B cell (primary cell): ENCODE data around the gene HLA-DMA. TPM values are rescaled to one million over a fixed set of nuclear protein-coding genes. Genes with fewer than 3 reads are reported as not detected.

Experiments used
- ATAC-seq: fragments of 200-7000 bp; cut with Tn5 transposase; one replicate; pipeline ENCODE4 v1.10.0; 2021; ENCODE audit warnings: low read depth, mild to moderate bottlenecking, moderate number of reproducible peaks, moderate library complexity
- CTCF ChIA-PET: fragments of 350-600 bp; sonication (Branson Sonifier 250); formaldehyde crosslinking; loops from one replicate; lab custom pipeline; 2021; ENCODE audit warnings: antibody characterized with exemption, inconsistent platforms; lab: Charles Lee
- POLR2A ChIA-PET: fragments of 350-600 bp; sonication (Branson Sonifier 250); formaldehyde crosslinking; loops from one replicate; lab custom pipeline; 2021; ENCODE audit warnings: antibody characterized with exemption; lab: Charles Lee
- DNase-seq: peaks from one replicate; pipeline ENCODE4 v3.0.0; 2013
- H2AFZ ChIP-seq: 2 replicates; pipeline ENCODE4 v1.6.1; 2012; ENCODE audit warnings: mild to moderate bottlenecking, low read depth, low read length; ENCODE audit not compliant: insufficient read depth, poor library complexity, severe bottlenecking
- H3K27ac ChIP-seq, 2 donors: 1 replicate in 1 of 2; 2 replicates in 1 of 2; pipeline ENCODE4 v1.5.1; 2012 to 2013; ENCODE audit warnings: low read length in 2 of 2, mild to moderate bottlenecking in 2 of 2, moderate library complexity in 1 of 2
- H3K27me3 ChIP-seq, 4 experiments: fragments of 200-600 bp in 1 of 4; sonication (generic) in 1 of 4; replicated peaks in 1 of 4; 1 replicate in 2 of 4; 2 replicates in 2 of 4; pipeline versions ENCODE4 v1.6.1 to v1.7.0; 2013 to 2016; ENCODE audit warnings: low read length in 3 of 4, mild to moderate bottlenecking in 2 of 4, mixed read lengths in 1 of 4, moderate library complexity in 1 of 4; ENCODE audit not compliant: insufficient read depth in 4 of 4, control insufficient read depth in 3 of 4; ENCODE audit errors: control extremely low read depth in 1 of 4
- H3K36me3 ChIP-seq, 2 experiments: replicated peaks in 1 of 2; 1 replicate in 1 of 2; 2 replicates in 1 of 2; pipeline versions ENCODE4 v1.6.1 to v1.7.1; 2013; ENCODE audit warnings: low read length in 1 of 2; ENCODE audit not compliant: insufficient read depth in 2 of 2, control insufficient read depth in 1 of 2; ENCODE audit errors: control extremely low read depth in 1 of 2, extremely low read depth in 1 of 2
- H3K4me1 ChIP-seq, 2 donors: fragments of 200-600 bp in 1 of 2; sonication (generic) in 1 of 2; 1 replicate in 1 of 2; 2 replicates in 1 of 2; pipeline versions ENCODE4 v1.5.1 to v1.6.1; 2013 to 2017; ENCODE audit warnings: low read length in 2 of 2; ENCODE audit not compliant: control insufficient read depth in 2 of 2, insufficient read depth in 2 of 2
- H3K4me2 ChIP-seq: replicated peaks from 2 replicates; pipeline ENCODE3; 2012; ENCODE audit warnings: mild to moderate bottlenecking, low read depth, low read length; ENCODE audit not compliant: poor library complexity, severe bottlenecking
- H3K4me3 ChIP-seq, 5 experiments: fragments of 200-600 bp in 1 of 5; sonication (generic) in 1 of 5; 1 replicate in 3 of 5; 2 replicates in 2 of 5; pipeline versions ENCODE4 v1.5.1 to v1.7.0; 2011 to 2016; ENCODE audit warnings: low read length in 4 of 5, mild to moderate bottlenecking in 4 of 5, low read depth in 2 of 5, control low read depth in 1 of 5, moderate library complexity in 1 of 5; ENCODE audit not compliant: insufficient read depth in 1 of 5; ENCODE audit errors: control extremely low read depth in 1 of 5, extremely low read depth in 1 of 5
- H3K79me2 ChIP-seq: fragments of 200-600 bp; sonication (generic); one replicate; pipeline ENCODE4 v1.6.0; 2016; ENCODE audit warnings: low read length; ENCODE audit not compliant: control insufficient read depth, insufficient read depth
- H3K9ac ChIP-seq: fragments of 200-600 bp; sonication (generic); 2 replicates; pipeline ENCODE4 v1.6.1; 2017; ENCODE audit warnings: mild to moderate bottlenecking, low read length, moderate library complexity
- H3K9me3 ChIP-seq, 3 donors: one replicate each; pipeline versions ENCODE4 v1.6.1 to v1.7.1; 2013; ENCODE audit warnings: low read length in 2 of 3; ENCODE audit not compliant: control insufficient read depth in 2 of 3, insufficient read depth in 1 of 3; ENCODE audit errors: control extremely low read depth in 1 of 3
- H4K20me1 ChIP-seq: 2 replicates; pipeline ENCODE4 v1.6.0; 2012; ENCODE audit warnings: mild to moderate bottlenecking, low read length; ENCODE audit not compliant: insufficient read depth, control insufficient read depth, poor library complexity, severe bottlenecking
- H3K27ac Mint-ChIP-seq: one replicate; pipeline ENCODE4 v1.8.0; 2021; ENCODE audit warnings: mixed read lengths
- H3K27me3 Mint-ChIP-seq: one replicate; pipeline ENCODE4 v1.8.0; 2021; ENCODE audit warnings: mixed read lengths
- H3K4me1 Mint-ChIP-seq: one replicate; pipeline ENCODE4 v1.8.0; 2021; ENCODE audit warnings: mixed read lengths
- H3K4me3 Mint-ChIP-seq: one replicate; pipeline ENCODE4 v1.8.0; 2021; ENCODE audit warnings: mixed read lengths
- H3K9me3 Mint-ChIP-seq: one replicate; pipeline ENCODE4 v1.8.0; 2022; ENCODE audit warnings: mixed read lengths; ENCODE audit not compliant: insufficient read depth
- EZH2 ChIP-seq: IDR thresholded peaks from 2 replicates; pipeline ENCODE4 v1.6.1; 2012; ENCODE audit warnings: borderline replicate concordance, low read depth, mild to moderate bottlenecking, moderate library complexity, low read length; ENCODE audit not compliant: insufficient read depth, poor library complexity, severe bottlenecking
- WGBS: methylation state at CpG from one replicate; pipeline ENCODE4 v1.1.5; 2013; ENCODE audit warnings: missing lambda C conversion rate; ENCODE audit not compliant: insufficient coverage; 5-methylcytosine and 5-hydroxymethylcytosine counted together
- intact Hi-C: fragments of 100-400 bp; cut with micrococcal nuclease; formaldehyde crosslinking; loops from one replicate; pipeline ENCODE4 v1.10.0; 2022
- polyA plus RNA-seq: library from polyadenylated mRNA; depleted of rRNA; stranded (reverse); fragments of >200 nt; gene quantifications from 2 replicates; pipeline ENCODE4 v1.2.3, GENCODE V29; 2012
- total RNA-seq, 2 donors: library from RNA; stranded (reverse); fragments of 120-200 nt in 1 of 2; gene quantifications; 1 replicate in 1 of 2; 2 replicates in 1 of 2; pipeline versions ENCODE4 v1.2.3 to v1.2.4, GENCODE V29; 2013 to 2022
- TF ChIP-seq, protein P1 (sequence below): fragments of 200-600 bp; IDR thresholded peaks from one replicate; pipeline ENCODE4 v1.8.0; 2022; ENCODE audit warnings: antibody characterized with exemption, mild to moderate bottlenecking

HLA-DMA gene
- total and polyA plus RNA-seq, 2 donors (not counting 1 experiment from before 2014, with no cell fraction given) = 558 to 925 TPM

DNA sequence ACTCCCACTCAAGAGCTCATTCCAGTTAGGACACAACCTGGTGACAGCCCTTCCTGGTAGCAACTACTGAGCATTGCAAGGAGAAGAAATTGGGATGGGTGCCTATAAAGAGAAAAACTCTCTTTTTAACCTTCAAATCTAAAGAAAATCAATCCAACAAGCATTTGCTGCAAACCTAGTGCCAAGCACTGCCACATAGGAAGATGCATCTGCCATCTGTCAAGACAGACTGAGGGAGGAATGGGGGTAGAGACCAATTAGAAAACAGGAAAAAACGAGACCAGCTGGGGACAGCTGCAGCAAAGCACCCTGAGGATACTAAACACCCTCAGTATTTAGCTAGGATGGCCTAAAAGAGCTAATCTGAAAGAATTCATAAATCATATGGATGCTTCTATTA lies 39.9 kb downstream of the HLA-DMA start:
- H3K27ac Mint-ChIP-seq = no peak overlapping the region
- no peaks in the 10 kb centered on the region for H3K9me3 ChIP-seq
- intact Hi-C loops = no loop called here
- H3K4me3 Mint-ChIP-seq = no peak overlapping the region
- no peaks in the 10 kb centered on the region for H3K27me3 ChIP-seq
- no peak overlapping the region for H3K27ac ChIP-seq
- peaks cover 26% of the 10 kb centered on the region for H3K4me1 Mint-ChIP-seq
- ChIA-PET CTCF (interaction anchor here (0.7 to 2.2 kb wide), 11 partner anchors 10 to 75 kb away, joined by 3 to 15 read pairs (median 5); partner anchors contain the start of genes HLA-DMA and TAP2), POLR2A (interaction anchor here (1.0 to 2.7 kb wide), 2 partner anchors 18 to 59 kb away, joined by 3 to 11 read pairs; no protein-coding TSS in a partner anchor)
- TF ChIP-seq EZH2 = no peak
- TF ChIP-seq, protein P1, sequence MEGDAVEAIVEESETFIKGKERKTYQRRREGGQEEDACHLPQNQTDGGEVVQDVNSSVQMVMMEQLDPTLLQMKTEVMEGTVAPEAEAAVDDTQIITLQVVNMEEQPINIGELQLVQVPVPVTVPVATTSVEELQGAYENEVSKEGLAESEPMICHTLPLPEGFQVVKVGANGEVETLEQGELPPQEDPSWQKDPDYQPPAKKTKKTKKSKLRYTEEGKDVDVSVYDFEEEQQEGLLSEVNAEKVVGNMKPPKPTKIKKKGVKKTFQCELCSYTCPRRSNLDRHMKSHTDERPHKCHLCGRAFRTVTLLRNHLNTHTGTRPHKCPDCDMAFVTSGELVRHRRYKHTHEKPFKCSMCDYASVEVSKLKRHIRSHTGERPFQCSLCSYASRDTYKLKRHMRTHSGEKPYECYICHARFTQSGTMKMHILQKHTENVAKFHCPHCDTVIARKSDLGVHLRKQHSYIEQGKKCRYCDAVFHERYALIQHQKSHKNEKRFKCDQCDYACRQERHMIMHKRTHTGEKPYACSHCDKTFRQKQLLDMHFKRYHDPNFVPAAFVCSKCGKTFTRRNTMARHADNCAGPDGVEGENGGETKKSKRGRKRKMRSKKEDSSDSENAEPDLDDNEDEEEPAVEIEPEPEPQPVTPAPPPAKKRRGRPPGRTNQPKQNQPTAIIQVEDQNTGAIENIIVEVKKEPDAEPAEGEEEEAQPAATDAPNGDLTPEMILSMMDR = no peak
- H3K4me1 ChIP-seq = peaks cover 7 to 22% of the 10 kb centered on the region in 2 donors
- H3K4me2 ChIP-seq = no peak overlapping the region
- no peak overlapping the region for H3K9ac ChIP-seq
- ATAC-seq (no peak), DNase-seq (no peak)
- H3K36me3 ChIP-seq = no peaks in the 10 kb centered on the region
- H3K9me3 Mint-ChIP-seq = no peaks in the 10 kb centered on the region
- H2AFZ ChIP-seq = no peak overlapping the region
- WGBS = no CpG with 5 or more reads among the region's 1 CpG
- H4K20me1 ChIP-seq = no peaks in the 10 kb centered on the region
- no peak overlapping the region for H3K4me3 ChIP-seq
- no peaks in the 10 kb centered on the region for H3K27me3 Mint-ChIP-seq
- H3K79me2 ChIP-seq = no peaks in the 10 kb centered on the region

DNA sequence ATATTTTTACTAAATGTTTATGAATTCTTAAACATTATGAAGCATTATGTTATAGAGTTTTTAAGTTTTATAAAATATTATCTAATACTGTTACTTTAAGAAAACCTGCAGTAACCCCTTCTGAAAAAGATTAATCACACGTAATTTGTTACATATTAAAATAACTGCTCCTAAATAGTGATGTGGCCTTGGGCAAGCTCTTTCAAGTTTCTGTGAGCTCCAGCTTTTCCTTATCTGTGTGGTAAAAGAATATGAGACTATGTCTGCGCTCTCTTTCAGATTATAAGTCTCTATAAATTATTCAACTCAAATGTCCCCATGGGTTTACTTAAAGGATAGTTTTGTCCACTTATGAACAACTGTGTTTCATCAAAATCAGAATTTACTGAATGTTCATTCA lies 44.0 kb downstream of the HLA-DMA start:
- ChIA-PET CTCF (interaction anchor here (0.6 to 5.3 kb wide), 4 partner anchors 28 to 82 kb away, joined by 3 to 24 read pairs (median 4); no protein-coding TSS in a partner anchor), POLR2A (no interaction called here)
- no peak overlapping the region for H3K27ac Mint-ChIP-seq
- H3K4me3 Mint-ChIP-seq = no peak overlapping the region
- H3K27ac ChIP-seq = no peak overlapping the region
- H3K4me2 ChIP-seq = no peak overlapping the region
- H3K27me3 Mint-ChIP-seq = no peaks in the 10 kb centered on the region
- intact Hi-C loops = no loop called here
- TF ChIP-seq, protein P1 = no peak
- no peak for TF ChIP-seq EZH2
- no peak for ATAC-seq
- peaks cover 0 to 6% of the 10 kb centered on the region in 2 donors for H3K4me1 ChIP-seq
- H3K36me3 ChIP-seq = no peaks in the 10 kb centered on the region
- no peak overlapping the region for H3K4me3 ChIP-seq
- H3K79me2 ChIP-seq = peaks cover 17% of the 10 kb centered on the region
- no peaks in the 10 kb centered on the region for H3K9me3 Mint-ChIP-seq
- DNase-seq = no peak
- H2AFZ ChIP-seq = no peak overlapping the region
- H3K4me1 Mint-ChIP-seq = peaks cover 8% of the 10 kb centered on the region
- H4K20me1 ChIP-seq = no peaks in the 10 kb centered on the region
- H3K9ac ChIP-seq = no peak overlapping the region
- H3K9me3 ChIP-seq = no peaks in the 10 kb centered on the region
- no peaks in the 10 kb centered on the region for H3K27me3 ChIP-seq
- WGBS = no CpG with 5 or more reads among the region's 2 CpGs
